BJ (cell line): Measurements from ENCODE around the gene DNAJA3. TPM values are rescaled to one million over a fixed set of nuclear protein-coding genes. Genes with fewer than 3 reads are reported as not detected.
A peak's percentile ranks its signal among the peaks of the same experiment; 100 is the strongest.

Experiments
- CTCF ChIA-PET: fragments of 350-600 bp; formaldehyde crosslinking; extraction: SDS; loops from one replicate; lab custom pipeline; 2021; ENCODE audit warnings: antibody characterized with exemption, inconsistent platforms; lab: Yijun Ruan, JAX
- POLR2A ChIA-PET: fragments of 300-600 bp; sonication (Branson Sonifier 250); formaldehyde crosslinking; extraction: SDS; loops from one replicate; lab custom pipeline; 2021; ENCODE audit warnings: antibody characterized with exemption; lab: Charles Lee
- DNase-seq: peaks from one replicate; pipeline ENCODE4 v3.0.0-alpha.2; 2011; ENCODE audit warnings: low read depth
- H3K27me3 ChIP-seq: 2 replicates; pipeline ENCODE4 v1.6.0; 2011; ENCODE audit warnings: low read length; ENCODE audit not compliant: control insufficient read depth, insufficient read depth
- H3K36me3 ChIP-seq: 2 replicates; pipeline ENCODE4 v1.5.1; 2011; ENCODE audit warnings: low read length; ENCODE audit not compliant: control insufficient read depth, insufficient read depth
- H3K4me3 ChIP-seq: 2 replicates; pipeline ENCODE4 v1.5.1; 2011; ENCODE audit warnings: low read depth, mild to moderate bottlenecking, control low read depth, low read length
- CTCF ChIP-seq: IDR thresholded peaks from 2 replicates; pipeline ENCODE4 v1.5.1; 2011; ENCODE audit warnings: low read depth, mild to moderate bottlenecking, control low read depth, inconsistent platforms, low read length, moderate library complexity; ENCODE audit not compliant: insufficient read depth
- polyA minus RNA-seq: library from RNA; depleted of rRNA, polyadenylated mRNA; stranded (reverse); fragments of >200 nt; gene quantifications from 2 replicates; pipeline ENCODE4 v1.2.3, GENCODE V29; 2011; rRNA and poly(A)+ RNA removed
- polyA plus RNA-seq: library from polyadenylated mRNA; depleted of rRNA; stranded (reverse); fragments of >200 nt; gene quantifications from 2 replicates; pipeline ENCODE4 v1.2.3, GENCODE V29; 2011; rRNA removed

Gene DNAJA3
- 35.9 and 48.8 TPM in 2 replicates for polyA plus RNA-seq
- polyA minus RNA-seq = 19.6 and 25.9 TPM in 2 replicates

GRCh38 chr16:4425378-4426020 is at the start of gene DNAJA3:
DNAJA3 (plus strand) TSS chr16:4425868; CDS start chr16:4425882, 14 bp downstream.
- peak within 1 kb of the TSS; percentile 59 for H3K4me3 ChIP-seq
- POLR2A ChIA-PET = no interaction called here
- 0 out of 2 replicates have a peak, but pooled peaks cover 1% of the 10 kb centered on the region for H3K36me3 ChIP-seq
- TF ChIP-seq CTCF = no peak
- CTCF ChIA-PET = no interaction called here
- peak; percentile 77 for DNase-seq
- no peaks in the 10 kb centered on the region for H3K27me3 ChIP-seq

GRCh38 chr16:4376126-4376892 is 49.4 kb upstream of the DNAJA3 start:
- no peak for TF ChIP-seq CTCF
- H3K4me3 ChIP-seq = peak overlapping the region; percentile 37
- peaks cover 39% of the 10 kb centered on the region for H3K36me3 ChIP-seq
- POLR2A ChIA-PET = interaction anchor here (1.2 kb wide), 1 partner anchor 10 kb away, joined by 3 read pairs; no protein-coding TSS in a partner anchor
- CTCF ChIA-PET = interaction anchor here (0.6 to 2.1 kb wide), 5 partner anchors 15 to 455 kb away, joined by 3 to 19 read pairs (median 4); no protein-coding TSS in a partner anchor
- H3K27me3 ChIP-seq = no peaks in the 10 kb centered on the region
- DNase-seq = no peak

GRCh38 chr16:4376893-4377572 is 48.6 kb upstream of the DNAJA3 start:
- TF ChIP-seq CTCF = no peak
- POLR2A ChIA-PET = interaction anchor here (1.2 kb wide), 1 partner anchor 9 kb away, joined by 3 read pairs; no protein-coding TSS in a partner anchor
- no peaks in the 10 kb centered on the region for H3K27me3 ChIP-seq
- peaks cover 46% of the 10 kb centered on the region for H3K36me3 ChIP-seq
- peak overlapping the region; percentile 37 for H3K4me3 ChIP-seq
- DNase-seq = no peak
- CTCF ChIA-PET = interaction anchor here (0.6 to 8.1 kb wide), 6 partner anchors 15 to 456 kb away, joined by 3 to 48 read pairs (median 4); no protein-coding TSS in a partner anchor

- ChIA-PET POLR2A (interaction anchor here (1.2 kb wide), 1 partner anchor 9 kb away, joined by 3 read pairs; no protein-coding TSS in a partner anchor), CTCF (interaction anchor here (0.6 to 8.1 kb wide), 4 partner anchors 15 to 394 kb away, joined by 3 to 48 read pairs (median 4); no protein-coding TSS in a partner anchor)
- TF ChIP-seq CTCF = no peak
- H3K27me3 ChIP-seq = no peaks in the 10 kb centered on the region
- no peak for DNase-seq
- no peak overlapping the region for H3K4me3 ChIP-seq
- H3K36me3 ChIP-seq = peaks cover 52% of the 10 kb centered on the region
Measured at GRCh38 chr16:4377573-4378154, 48.0 kb upstream of the DNAJA3 start.
